ENCODE measurements around the gene SDCCAG8. TPM values are rescaled to one million over a fixed set of nuclear protein-coding genes. Genes with fewer than 3 reads are reported as not detected.

The SDCCAG8 gene
- total RNA-seq, 2 donors from 2014 or later: 41.7 to 55.6 TPM

DNA sequence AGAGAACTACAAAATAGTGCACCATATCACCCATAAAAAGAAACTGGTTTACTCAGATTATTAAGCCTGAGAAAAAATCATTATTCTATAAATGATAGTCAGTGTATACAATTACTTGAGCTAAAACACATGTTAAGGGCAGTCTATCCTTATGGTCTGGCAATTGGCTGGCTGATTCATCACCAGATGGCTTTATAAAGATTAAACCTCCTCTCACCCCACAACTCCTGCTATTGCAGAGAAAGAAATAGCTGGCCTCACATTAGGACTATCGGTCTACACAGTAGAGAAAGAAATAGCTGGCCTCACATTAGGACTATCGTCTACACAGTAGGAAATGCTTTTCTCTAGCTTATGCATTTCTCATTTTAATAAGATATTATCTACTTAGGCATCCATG, 21.9 kb upstream of the SDCCAG8 start:
- DNase-seq (ENCODE audit: low spot score): no peak
- TF ChIP-seq POLR2A (IDR thresholded peaks at IDR 0.05) (no peak), POLR2AphosphoS5 (IDR thresholded peaks at IDR 0.05) (no peak)
- TF ChIP-seq, protein P1, sequence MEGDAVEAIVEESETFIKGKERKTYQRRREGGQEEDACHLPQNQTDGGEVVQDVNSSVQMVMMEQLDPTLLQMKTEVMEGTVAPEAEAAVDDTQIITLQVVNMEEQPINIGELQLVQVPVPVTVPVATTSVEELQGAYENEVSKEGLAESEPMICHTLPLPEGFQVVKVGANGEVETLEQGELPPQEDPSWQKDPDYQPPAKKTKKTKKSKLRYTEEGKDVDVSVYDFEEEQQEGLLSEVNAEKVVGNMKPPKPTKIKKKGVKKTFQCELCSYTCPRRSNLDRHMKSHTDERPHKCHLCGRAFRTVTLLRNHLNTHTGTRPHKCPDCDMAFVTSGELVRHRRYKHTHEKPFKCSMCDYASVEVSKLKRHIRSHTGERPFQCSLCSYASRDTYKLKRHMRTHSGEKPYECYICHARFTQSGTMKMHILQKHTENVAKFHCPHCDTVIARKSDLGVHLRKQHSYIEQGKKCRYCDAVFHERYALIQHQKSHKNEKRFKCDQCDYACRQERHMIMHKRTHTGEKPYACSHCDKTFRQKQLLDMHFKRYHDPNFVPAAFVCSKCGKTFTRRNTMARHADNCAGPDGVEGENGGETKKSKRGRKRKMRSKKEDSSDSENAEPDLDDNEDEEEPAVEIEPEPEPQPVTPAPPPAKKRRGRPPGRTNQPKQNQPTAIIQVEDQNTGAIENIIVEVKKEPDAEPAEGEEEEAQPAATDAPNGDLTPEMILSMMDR (IDR thresholded peaks at IDR 0.05): no peak
- no peaks in the 10 kb centered on the region for H3K4me1 ChIP-seq (replicated peaks)
- H3K9me3 ChIP-seq: no peaks in the 10 kb centered on the region
- H3K36me3 ChIP-seq: no peaks in the 10 kb centered on the region
- no peak overlapping the region for H3K4me3 ChIP-seq
- intact Hi-C loops (cut with DNase I): no loop called here
- no peaks in the 10 kb centered on the region for H3K27me3 ChIP-seq (replicated peaks; ENCODE audit: insufficient read depth)
- 86% methylated on average over 2 of the region's 2 CpGs for WGBS
- H3K27ac ChIP-seq: no peak overlapping the region

DNA sequence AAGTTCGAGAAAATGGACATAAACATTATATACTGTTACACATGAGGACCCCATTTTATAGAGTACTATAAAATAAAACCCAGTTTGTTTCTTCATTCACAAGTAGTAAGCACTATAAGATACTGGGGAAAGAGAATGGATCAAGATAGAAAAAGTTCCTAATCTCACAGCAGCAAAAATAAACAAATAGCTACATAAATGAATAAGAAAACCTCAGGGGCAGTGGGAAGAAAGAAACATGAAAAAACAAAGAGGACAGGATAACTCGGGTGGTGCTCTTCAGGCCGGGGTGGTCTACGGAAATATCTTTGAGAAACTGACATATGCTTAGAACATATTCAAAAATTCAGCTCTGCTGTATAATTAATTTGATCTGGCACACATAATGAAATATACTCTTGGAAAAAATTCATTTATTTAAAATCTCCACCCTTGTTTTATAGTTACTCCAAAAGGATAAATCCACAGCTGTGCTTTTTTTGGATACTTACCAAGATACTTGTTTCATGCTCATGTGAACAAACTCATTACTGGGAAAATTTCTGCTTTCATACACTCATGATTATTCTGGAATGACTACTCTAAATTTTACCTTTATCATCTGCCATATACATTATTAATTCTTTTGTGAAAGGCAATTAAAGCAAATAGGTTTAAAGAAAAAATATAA, 20.7 kb upstream of the SDCCAG8 start:
- H3K27me3 ChIP-seq (replicated peaks; ENCODE audit: insufficient read depth): no peaks in the 10 kb centered on the region
- no peaks in the 10 kb centered on the region for H3K36me3 ChIP-seq
- H3K27ac ChIP-seq: no peak overlapping the region
- no peak overlapping the region for H3K4me3 ChIP-seq
- 52% methylated on average over 4 of the region's 4 CpGs for WGBS
- TF ChIP-seq, protein P1 (IDR thresholded peaks at IDR 0.05): no peak
- TF ChIP-seq POLR2A (IDR thresholded peaks at IDR 0.05): no peak
- no peak for TF ChIP-seq POLR2AphosphoS5 (IDR thresholded peaks at IDR 0.05)
- intact Hi-C loops (cut with DNase I): no loop called here
- no peaks in the 10 kb centered on the region for H3K4me1 ChIP-seq (replicated peaks)
- no peak for DNase-seq (ENCODE audit: low spot score)
- H3K9me3 ChIP-seq: no peaks in the 10 kb centered on the region

DNA sequence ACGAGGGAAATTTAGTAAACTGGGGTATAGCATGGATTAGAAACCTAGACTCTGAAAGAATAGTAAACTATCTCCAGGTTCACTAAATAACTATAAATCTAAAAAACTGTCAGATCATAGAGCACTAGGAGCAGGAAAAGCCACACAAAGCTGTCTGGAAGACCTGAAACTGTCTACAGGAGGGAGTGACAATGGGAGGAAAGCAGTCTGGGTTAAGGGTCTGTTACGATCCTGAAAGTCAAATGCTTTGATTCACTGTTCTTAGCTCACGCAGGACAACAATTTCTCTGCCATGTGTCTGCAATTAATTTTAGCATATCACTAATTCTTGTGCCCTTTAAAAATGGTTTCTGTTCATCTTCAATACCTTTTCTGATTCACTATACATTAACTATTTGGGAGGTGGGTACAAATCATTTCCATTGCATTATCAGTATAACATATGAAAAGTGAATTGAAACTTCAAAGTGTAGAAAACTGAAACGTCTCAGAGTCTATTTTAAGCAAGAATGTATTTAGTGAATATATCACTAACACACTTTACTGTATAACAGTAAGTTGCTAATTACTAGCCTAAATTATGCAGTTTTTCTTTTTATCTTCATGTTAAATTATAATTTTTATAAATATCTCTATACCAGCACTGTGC, 19.1 kb upstream of the SDCCAG8 start:
- H3K4me3 ChIP-seq: no peak overlapping the region
- intact Hi-C loops (cut with DNase I): no loop called here
- H3K9me3 ChIP-seq: no peaks in the 10 kb centered on the region
- DNase-seq (ENCODE audit: low spot score): no peak
- no peaks in the 10 kb centered on the region for H3K4me1 ChIP-seq (replicated peaks)
- H3K36me3 ChIP-seq: no peaks in the 10 kb centered on the region
- TF ChIP-seq POLR2A (IDR thresholded peaks at IDR 0.05): no peak
- no peak for TF ChIP-seq POLR2AphosphoS5 (IDR thresholded peaks at IDR 0.05)
- TF ChIP-seq, protein P1 (IDR thresholded peaks at IDR 0.05): no peak
- H3K27me3 ChIP-seq (replicated peaks; ENCODE audit: insufficient read depth): no peaks in the 10 kb centered on the region
- no peak overlapping the region for H3K27ac ChIP-seq
- 67% methylated on average over 4 of the region's 4 CpGs for WGBS

DNA sequence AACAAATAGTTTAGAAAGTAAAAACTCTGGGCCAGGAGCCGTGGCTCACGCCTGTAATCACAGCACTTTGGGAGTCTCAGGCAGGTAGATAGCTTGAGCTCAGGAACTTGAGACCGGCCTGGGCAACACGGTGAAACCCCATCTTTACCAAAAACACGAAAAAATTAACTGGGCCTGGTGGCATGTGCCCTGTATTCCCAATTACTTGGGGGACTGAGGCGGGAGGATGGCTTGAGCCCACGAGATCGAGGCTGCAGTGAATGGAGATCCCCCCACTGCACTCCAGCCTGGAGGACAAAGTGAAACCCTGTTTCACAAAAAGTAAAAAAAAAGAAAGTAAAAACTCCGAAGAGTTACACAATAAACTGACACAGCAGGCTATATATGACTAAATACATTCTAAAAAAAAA, 11.4 kb upstream of the SDCCAG8 start:
- H3K4me3 ChIP-seq: no peak overlapping the region
- WGBS: 84% methylated on average over 9 of the region's 9 CpGs

More for the DNA sequence above, 11.4 kb upstream of the SDCCAG8 start:
- H3K27ac ChIP-seq: no peak overlapping the region
- TF ChIP-seq POLR2A (IDR thresholded peaks at IDR 0.05): no peak
- TF ChIP-seq, protein P1 (IDR thresholded peaks at IDR 0.05): no peak
- TF ChIP-seq POLR2AphosphoS5 (IDR thresholded peaks at IDR 0.05): no peak
- H3K9me3 ChIP-seq: no peaks in the 10 kb centered on the region
- H3K36me3 ChIP-seq: no peaks in the 10 kb centered on the region
- H3K4me1 ChIP-seq (replicated peaks): no peaks in the 10 kb centered on the region
- no peaks in the 10 kb centered on the region for H3K27me3 ChIP-seq (replicated peaks; ENCODE audit: insufficient read depth)
- intact Hi-C loops (cut with DNase I): no loop called here
- no peak for DNase-seq (ENCODE audit: low spot score)
